T-helper 2 cell treated with Interferon-gamma antibody and Interleukin-4, amounts not matched to agents 5 μg/mL and 100 μg/mL, for 36 hours (primary cell): Measurements from ENCODE around the gene TRA2B.

ENCODE experiments used
- DNase-seq: peaks from one replicate; pipeline ENCODE4 v3.0.0; 2021; ENCODE audit warnings: low spot score
- H3K27ac Mint-ChIP-seq: one replicate; pipeline ENCODE4 v1.8.0; 2021; ENCODE audit warnings: mild to moderate bottlenecking, mixed read lengths
- H3K27me3 Mint-ChIP-seq: one replicate; pipeline ENCODE4 v1.8.0; 2021; ENCODE audit warnings: low read depth, mixed read lengths
- H3K36me3 Mint-ChIP-seq: one replicate; pipeline ENCODE4 v1.8.0; 2021; ENCODE audit warnings: low read depth, mixed read lengths
- H3K4me1 Mint-ChIP-seq: one replicate; pipeline ENCODE4 v1.8.0; 2021; ENCODE audit warnings: low read depth, mixed read lengths
- H3K4me3 Mint-ChIP-seq: one replicate; pipeline ENCODE4 v1.8.0; 2022; ENCODE audit warnings: mild to moderate bottlenecking, moderate library complexity, mixed read lengths
- H3K9me3 Mint-ChIP-seq: one replicate; pipeline ENCODE4 v1.8.0; 2021; ENCODE audit warnings: mixed read lengths

The TRA2B gene

GRCh38 chr3:185965496-185965895, 27.7 kb upstream of the TRA2B start:
- Mint-ChIP-seq H3K4me3 (no peak overlapping the region), H3K36me3 (no peaks in the 10 kb centered on the region), H3K4me1 (no peaks in the 10 kb centered on the region), H3K27me3 (peaks cover 9% of the 10 kb centered on the region), H3K9me3 (no peaks in the 10 kb centered on the region), H3K27ac (no peak overlapping the region)
- no peak for DNase-seq

GRCh38 chr3:185961675-185962232, 23.9 kb upstream of the TRA2B start:
- Mint-ChIP-seq H3K4me3 (no peak overlapping the region), H3K27ac (no peak overlapping the region), H3K4me1 (peaks cover 4% of the 10 kb centered on the region), H3K36me3 (no peaks in the 10 kb centered on the region), H3K9me3 (no peaks in the 10 kb centered on the region), H3K27me3 (peaks cover 13% of the 10 kb centered on the region)
- DNase-seq, result no peak

DNA sequence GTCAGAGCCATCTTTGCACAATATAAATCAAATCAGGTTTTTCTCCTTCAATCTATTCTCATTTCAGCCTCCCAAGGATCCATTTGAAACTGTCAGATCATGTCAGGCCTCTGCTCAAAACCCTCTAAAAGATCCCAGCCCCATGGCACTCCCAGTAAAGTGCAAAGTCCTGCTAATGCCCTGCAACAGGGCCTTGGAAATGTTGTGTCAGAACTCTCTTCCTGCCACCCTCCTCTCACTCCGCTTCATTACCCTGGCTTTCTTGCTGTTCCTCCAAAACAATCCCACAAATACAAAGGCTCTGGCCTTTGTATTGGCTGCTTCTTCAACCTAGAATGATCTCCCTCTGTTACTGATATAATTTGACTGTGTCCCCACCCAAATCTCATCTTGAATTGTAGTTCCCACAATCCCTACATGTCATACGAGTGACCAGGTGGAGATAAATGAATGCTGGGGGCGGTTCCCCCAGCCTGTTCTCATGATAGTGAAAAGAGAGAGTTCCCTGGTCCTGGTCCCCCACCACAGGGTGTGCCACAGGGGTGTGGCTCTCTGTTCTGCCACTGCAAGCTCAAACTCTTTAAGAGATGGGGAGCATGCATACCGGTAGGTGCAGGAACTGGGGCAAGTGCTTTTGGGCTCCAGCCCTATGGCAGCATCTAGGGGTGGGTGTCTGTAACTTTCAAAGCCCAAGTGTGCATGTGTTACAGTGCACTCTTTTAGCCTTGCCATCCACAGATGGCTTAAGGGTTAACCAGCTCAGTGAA, 22.9 kb upstream of the TRA2B start:
- Mint-ChIP-seq H3K36me3 (no peaks in the 10 kb centered on the region), H3K27me3 (peaks cover 13% of the 10 kb centered on the region), H3K4me1 (peaks cover 4% of the 10 kb centered on the region), H3K4me3 (no peak overlapping the region), H3K9me3 (no peaks in the 10 kb centered on the region), H3K27ac (no peak overlapping the region)
- no peak for DNase-seq

DNA sequence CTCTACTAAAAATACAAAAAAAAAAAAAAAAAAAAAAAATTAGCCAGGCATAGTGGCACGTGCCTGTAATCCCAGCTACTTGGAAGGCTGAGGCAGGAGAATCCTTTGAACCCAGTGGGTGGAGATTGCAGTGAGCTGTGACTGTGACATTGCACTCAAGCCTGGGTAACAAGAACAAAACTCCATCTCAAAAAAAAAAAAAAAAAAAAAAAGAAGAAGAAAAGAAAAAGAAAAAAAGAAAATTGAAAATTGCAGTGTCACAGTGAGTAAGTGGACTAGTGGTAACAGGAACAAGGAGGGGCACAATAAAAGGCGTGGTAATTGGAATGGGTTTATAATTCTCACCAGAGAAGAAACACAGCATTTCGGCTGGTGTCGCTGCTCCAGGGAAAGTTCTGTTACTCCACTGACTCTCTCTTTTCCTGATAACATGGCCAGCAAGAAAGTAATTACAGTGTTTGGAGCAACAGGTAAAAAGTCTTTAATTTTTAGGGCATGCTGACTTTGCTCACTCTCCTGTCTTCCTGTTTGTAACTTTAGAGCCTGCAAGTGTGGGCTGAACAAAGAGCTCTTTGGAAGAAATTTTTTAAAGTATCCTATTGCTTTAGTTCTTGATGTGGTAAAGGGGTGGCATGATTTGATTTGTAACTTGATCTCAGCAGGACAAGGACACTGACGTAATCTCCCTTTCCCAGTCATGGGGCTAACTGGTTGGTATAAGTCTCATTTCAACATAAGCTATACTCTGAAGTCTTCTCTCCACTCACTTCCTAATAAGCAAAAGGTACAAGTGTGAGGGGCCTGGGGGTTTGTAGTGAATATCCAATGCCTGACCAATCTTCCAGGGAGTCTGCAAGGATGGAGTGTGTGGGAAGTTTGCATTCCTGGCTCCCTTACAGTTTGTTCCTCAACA, 22.1 kb upstream of the TRA2B start:
- DNase-seq, result no peak
- H3K27ac Mint-ChIP-seq, result peak overlapping the region; percentile 5
- peaks cover 12% of the 10 kb centered on the region for H3K27me3 Mint-ChIP-seq
- no peaks in the 10 kb centered on the region for H3K9me3 Mint-ChIP-seq
- no peak overlapping the region for H3K4me3 Mint-ChIP-seq
- no peaks in the 10 kb centered on the region for H3K36me3 Mint-ChIP-seq
- peaks cover 4% of the 10 kb centered on the region for H3K4me1 Mint-ChIP-seq

- peaks cover 9% of the 10 kb centered on the region for H3K27me3 Mint-ChIP-seq
- H3K4me3 Mint-ChIP-seq, result no peak overlapping the region
- peaks cover 4% of the 10 kb centered on the region for H3K4me1 Mint-ChIP-seq
- no peak overlapping the region for H3K27ac Mint-ChIP-seq
- H3K9me3 Mint-ChIP-seq, result no peaks in the 10 kb centered on the region
- no peak for DNase-seq
- no peaks in the 10 kb centered on the region for H3K36me3 Mint-ChIP-seq
Observed at GRCh38 chr3:185958626-185959025, 20.8 kb upstream of the TRA2B start.

- no peak overlapping the region for H3K27ac Mint-ChIP-seq
- peaks cover 10% of the 10 kb centered on the region for H3K27me3 Mint-ChIP-seq
- H3K4me3 Mint-ChIP-seq, result no peak overlapping the region
- H3K4me1 Mint-ChIP-seq, result peaks cover 4% of the 10 kb centered on the region
- DNase-seq, result no peak
- no peaks in the 10 kb centered on the region for H3K36me3 Mint-ChIP-seq
- H3K9me3 Mint-ChIP-seq, result no peaks in the 10 kb centered on the region
Observed at GRCh38 chr3:185956244-185956643, 18.4 kb upstream of the TRA2B start.

- H3K9me3 Mint-ChIP-seq, result no peaks in the 10 kb centered on the region
- no peak overlapping the region for H3K27ac Mint-ChIP-seq
- no peak overlapping the region for H3K4me3 Mint-ChIP-seq
- H3K4me1 Mint-ChIP-seq, result no peaks in the 10 kb centered on the region
- no peaks in the 10 kb centered on the region for H3K36me3 Mint-ChIP-seq
- DNase-seq, result no peak
- peaks cover 22% of the 10 kb centered on the region for H3K27me3 Mint-ChIP-seq
Observed at GRCh38 chr3:185954366-185954723, 16.5 kb upstream of the TRA2B start.

DNA sequence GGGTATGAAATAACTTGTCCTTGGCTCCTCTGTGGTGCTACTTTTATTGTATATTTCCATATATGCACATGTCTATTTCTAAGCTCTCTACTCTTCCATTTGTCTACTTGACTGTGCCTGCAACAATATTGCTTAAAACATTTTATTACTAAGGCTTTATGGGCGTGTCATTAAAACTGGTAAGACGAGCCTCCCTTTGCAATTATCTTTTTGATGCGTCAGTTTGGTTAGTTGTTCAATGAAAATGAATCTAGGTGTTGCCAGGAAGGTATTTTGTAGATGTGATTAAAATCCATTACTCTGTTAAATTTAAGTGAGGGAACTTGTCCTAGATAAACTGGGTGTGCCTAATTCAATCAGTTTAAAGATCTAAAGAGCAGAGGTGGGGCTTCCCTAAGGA, 12.9 kb upstream of the TRA2B start:
- Mint-ChIP-seq H3K4me3 (no peak overlapping the region), H3K27ac (no peak overlapping the region), H3K36me3 (no peaks in the 10 kb centered on the region), H3K4me1 (no peaks in the 10 kb centered on the region), H3K9me3 (no peaks in the 10 kb centered on the region), H3K27me3 (peaks cover 33% of the 10 kb centered on the region)
- DNase-seq, result no peak

DNA sequence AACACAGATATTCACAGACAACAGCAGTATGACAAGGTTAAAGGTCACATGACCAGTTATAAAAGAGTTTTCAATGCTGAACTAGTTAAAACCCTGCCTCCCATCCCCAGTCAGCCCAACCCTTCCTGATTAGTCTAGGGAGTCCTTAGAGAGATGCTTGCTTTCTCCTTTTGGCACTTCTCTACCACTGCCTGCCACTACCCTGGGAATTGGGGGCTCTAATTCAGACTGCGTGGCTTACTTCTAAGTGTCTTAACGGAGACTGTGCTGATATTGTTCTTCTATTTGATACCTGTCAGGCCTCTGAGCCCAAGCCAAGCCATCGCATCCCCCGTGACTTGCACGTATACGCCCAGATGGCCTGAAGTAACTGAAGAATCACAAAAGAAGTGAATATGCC, 11.7 kb upstream of the TRA2B start:
- DNase-seq, result no peak
- peaks cover 30% of the 10 kb centered on the region for H3K27me3 Mint-ChIP-seq
- no peak overlapping the region for H3K4me3 Mint-ChIP-seq

DNA sequence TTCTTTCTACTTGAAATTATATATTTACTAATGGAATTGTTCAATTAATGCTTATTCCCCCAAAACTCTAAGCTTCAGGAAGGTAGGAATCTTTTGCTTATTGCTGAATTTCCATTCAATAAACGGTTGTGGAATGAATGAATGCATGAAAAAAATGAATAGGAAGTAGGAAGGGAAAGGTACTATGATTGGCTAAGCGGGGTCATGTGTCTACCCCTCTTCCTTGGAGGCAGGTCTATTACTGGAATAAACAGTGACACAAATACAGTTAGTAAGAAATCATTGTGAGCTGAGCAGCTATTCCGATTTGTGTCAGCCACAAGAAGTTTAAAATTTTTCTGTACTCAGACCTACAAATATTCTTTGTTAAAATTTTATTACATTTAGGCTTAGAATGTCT, 10.5 kb upstream of the TRA2B start:
- H3K27ac Mint-ChIP-seq, result no peak overlapping the region
- H3K9me3 Mint-ChIP-seq, result no peaks in the 10 kb centered on the region
- H3K27me3 Mint-ChIP-seq, result peaks cover 34% of the 10 kb centered on the region
- DNase-seq, result no peak
- H3K4me1 Mint-ChIP-seq, result peaks cover 4% of the 10 kb centered on the region
- H3K36me3 Mint-ChIP-seq, result no peaks in the 10 kb centered on the region
- H3K4me3 Mint-ChIP-seq, result no peak overlapping the region

More for the DNA sequence above, 11.7 kb upstream of the TRA2B start:
- Mint-ChIP-seq H3K9me3 (no peaks in the 10 kb centered on the region), H3K4me1 (no peaks in the 10 kb centered on the region), H3K27ac (no peak overlapping the region), H3K36me3 (no peaks in the 10 kb centered on the region)

- H3K9me3 Mint-ChIP-seq, result no peaks in the 10 kb centered on the region
- H3K27me3 Mint-ChIP-seq, result peaks cover 36% of the 10 kb centered on the region
- H3K4me3 Mint-ChIP-seq, result no peak overlapping the region
- peaks cover 12% of the 10 kb centered on the region for H3K4me1 Mint-ChIP-seq
- DNase-seq, result no peak
- H3K27ac Mint-ChIP-seq, result no peak overlapping the region
- H3K36me3 Mint-ChIP-seq, result no peaks in the 10 kb centered on the region
Observed at GRCh38 chr3:185943760-185944106, 5.9 kb upstream of the TRA2B start.

DNA sequence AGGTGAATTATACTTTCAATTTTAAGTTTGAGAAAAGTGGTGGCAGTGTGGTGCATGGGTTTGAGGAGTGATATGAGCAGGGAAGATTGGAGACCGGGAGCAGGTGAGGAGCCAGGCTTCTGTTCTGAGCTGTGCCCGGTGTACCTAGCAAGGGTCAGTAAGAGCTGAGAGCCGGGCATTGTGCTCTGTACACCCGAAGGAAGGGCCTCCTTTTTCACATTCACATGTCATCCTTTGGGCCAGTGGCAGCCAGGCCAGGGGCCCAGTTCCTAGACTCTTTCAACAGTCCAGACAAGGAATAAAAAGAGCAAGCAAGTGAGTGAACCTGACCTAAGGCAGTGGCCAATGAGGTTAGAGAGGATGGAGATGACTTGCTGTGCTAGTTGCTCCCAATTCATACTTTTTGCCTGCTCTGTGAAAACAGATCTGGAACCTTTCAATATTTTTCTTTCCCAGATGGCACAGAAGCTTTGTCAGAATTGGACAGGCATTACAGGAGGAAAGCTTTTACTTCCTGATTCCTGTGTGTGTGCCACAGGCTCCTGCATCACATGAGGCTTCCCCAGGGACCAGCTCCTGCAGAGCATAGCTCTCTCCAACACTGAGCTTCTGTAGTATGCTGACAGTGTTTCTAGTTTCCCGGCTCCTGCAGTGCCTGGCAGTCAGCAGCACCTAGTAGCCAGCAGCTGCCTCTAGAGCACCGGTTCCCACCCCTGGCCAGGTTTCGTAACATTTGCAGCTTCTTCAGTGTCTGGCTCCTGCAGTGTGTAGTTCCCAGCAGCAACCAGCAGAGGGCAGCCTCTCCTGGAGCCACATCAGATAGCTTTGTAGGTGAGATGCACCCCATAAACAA, 5.3 kb upstream of the TRA2B start:
- Mint-ChIP-seq H3K9me3 (peaks cover 3% of the 10 kb centered on the region), H3K27ac (no peak overlapping the region), H3K4me3 (peak overlapping the region; percentile 53), H3K36me3 (peaks cover 2% of the 10 kb centered on the region), H3K4me1 (peaks cover 15% of the 10 kb centered on the region), H3K27me3 (peaks cover 32% of the 10 kb centered on the region)
- DNase-seq, result peak; percentile 77

GRCh38 chr3:185942396-185942795, 4.6 kb upstream of the TRA2B start:
- H3K27ac Mint-ChIP-seq, result no peak overlapping the region
- H3K36me3 Mint-ChIP-seq, result peaks cover 9% of the 10 kb centered on the region
- peaks cover 16% of the 10 kb centered on the region for H3K4me1 Mint-ChIP-seq
- peaks cover 32% of the 10 kb centered on the region for H3K27me3 Mint-ChIP-seq
- H3K4me3 Mint-ChIP-seq, result no peak overlapping the region
- peaks cover 4% of the 10 kb centered on the region for H3K9me3 Mint-ChIP-seq
- no peak for DNase-seq
